Left lobe of liver (tissue), 2 donors: ENCODE measurements around the gene LENG1. TPM values are rescaled to one million over a fixed set of nuclear protein-coding genes. Genes with fewer than 3 reads are reported as not detected.

ENCODE experiments used
- ATAC-seq: fragments of 200-7000 bp; cut with Tn5 transposase; one replicate; pipeline ENCODE4 v1.9.1; 2020; ENCODE audit warnings: mild to moderate bottlenecking, moderate library complexity
- DNase-seq: peaks from one replicate; pipeline ENCODE4 v3.0.0-alpha.2; 2020; ENCODE audit warnings: low spot score
- total RNA-seq: library from RNA; stranded (reverse); gene quantifications from one replicate; pipeline ENCODE4 v1.2.1, GENCODE V29; 2021
- donor health status: DM: no; HTN: no; CAD: no; lungs with moderate emphysema.
- donor health status: DM: no; HTN: yes; CAD: no.

The LENG1 gene
- total RNA-seq, 1 donor from 2014 or later, result 1.3 TPM

DNA sequence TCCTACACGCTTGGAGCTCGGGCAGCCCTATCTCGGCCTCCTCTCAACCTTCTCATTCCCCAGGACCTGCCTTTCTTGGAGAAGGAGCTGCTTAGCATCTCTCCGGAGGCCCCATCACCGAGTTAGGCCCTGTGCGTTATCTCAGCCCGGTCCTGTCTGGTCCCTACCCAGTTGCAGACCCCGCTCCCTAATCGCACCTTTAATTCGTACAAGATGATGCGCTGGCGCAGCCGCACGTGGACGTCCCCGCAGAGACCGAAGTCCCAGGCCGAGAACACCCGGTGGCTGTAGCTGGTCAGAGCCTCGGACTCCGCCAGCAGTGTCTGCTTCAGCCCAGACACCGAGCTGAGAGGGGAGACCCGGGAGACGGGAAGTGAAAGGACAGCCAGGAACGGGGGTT lies 5.7 kb upstream of the LENG1 start:
- DNase-seq (peak; percentile 45), ATAC-seq (no peak)

DNA sequence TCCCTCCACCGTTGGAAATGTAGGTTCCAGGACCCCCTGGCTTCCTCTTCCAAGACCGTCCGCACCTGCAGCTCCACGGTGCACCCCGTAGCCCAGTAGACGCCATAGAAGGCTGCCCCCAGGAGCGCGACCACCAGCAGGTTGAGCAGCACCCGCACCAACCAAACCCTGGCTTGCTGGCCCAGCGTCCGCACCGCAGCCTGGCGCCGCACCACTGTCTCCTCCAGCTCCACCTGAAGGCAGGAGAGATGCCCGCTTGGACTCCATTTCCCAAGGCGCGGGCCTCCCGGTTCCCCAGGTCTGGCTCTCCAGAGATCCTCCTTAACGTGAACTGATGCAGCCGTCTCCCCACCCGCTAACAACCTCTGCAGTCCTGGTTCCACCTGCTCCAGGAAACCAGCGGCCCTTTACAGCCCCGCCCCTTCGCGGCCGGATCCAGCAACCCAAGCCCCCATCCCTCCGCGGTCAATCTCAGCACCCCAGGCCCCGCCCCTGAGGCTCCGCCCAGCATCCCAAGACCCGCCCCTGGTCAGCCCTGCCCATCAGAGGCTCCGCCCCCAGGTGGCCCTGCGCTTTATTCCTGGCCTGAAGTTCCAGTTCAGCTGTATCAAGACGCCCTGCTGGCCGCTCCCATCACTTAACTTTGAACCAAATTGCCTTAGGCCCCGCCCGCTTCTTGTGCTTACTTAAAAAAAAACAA lies 5.0 kb upstream of the LENG1 start:
- ATAC-seq, result no peak
- peak; percentile 55 for DNase-seq

DNA sequence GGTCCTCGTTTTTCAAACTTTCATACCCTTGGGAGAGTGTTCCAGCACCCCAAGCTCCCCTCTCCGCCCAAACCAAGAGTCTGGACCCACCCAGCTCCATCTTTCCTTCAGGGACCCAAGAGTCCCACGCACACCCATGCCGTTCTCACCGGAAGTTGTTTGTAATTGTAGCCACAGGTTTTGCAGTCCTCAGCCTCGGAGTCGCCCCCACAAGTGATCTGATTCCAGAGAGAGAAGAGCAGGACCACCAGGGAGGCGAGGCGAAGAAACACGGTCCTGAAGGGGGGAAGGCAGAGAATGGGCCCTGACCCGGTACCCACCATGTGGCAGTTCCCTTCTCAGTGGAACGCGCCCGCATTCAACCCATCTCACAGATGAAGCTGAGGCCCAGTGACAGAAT lies 3.4 kb upstream of the LENG1 start:
- DNase-seq, result peak; percentile 45
- ATAC-seq, result no peak

DNA sequence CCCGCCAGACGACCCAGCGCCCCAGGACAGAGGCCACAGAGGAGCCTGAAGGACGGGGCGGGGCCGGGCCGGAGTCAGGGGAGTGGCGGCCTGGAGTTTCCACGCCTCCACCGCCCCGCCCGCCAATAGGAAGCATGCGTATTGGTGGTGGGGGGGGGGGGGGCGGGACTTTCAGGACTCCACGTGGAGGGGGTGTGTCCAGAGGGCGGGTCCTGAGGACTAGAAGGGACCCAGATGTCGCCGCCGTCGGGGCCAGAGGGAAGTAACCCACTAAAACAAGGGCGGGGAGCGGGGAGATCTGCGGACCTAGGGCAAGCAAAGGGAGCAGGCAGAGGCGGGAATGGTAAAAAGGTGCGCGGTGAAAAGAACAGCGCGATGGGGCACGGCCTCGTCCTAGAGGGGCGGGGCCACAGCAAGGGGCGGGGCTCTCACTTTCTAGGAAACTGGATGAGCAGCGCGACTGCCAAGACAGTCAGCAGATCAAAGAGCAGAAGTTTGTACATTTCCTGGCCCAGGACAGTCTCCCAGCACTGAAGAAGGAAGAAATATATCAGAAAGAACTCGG lies 2.8 kb upstream of the LENG1 start:
- DNase-seq (peak; percentile 86), ATAC-seq (peak; percentile 68)

DNA sequence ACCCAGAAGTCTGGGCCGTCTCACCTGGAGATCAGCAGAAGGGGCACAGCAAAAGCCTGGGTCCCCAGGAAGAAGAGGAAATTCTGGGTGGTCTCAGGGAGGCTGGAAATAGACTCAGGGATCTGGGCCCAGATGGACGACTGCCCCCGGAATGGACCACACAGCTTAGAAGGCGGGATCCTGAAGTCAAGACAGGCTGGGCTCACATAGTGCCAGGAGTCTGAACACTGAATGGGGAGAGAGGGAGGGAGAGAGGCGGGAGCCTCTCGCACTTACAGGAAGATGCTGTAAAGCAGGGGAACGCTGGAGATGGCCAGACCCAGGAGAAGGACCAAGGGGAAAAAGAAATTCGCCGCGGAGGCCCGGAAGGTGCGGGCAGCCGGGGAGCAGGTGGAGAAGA lies 1.3 kb upstream of the LENG1 start:
- no peak for DNase-seq

DNA sequence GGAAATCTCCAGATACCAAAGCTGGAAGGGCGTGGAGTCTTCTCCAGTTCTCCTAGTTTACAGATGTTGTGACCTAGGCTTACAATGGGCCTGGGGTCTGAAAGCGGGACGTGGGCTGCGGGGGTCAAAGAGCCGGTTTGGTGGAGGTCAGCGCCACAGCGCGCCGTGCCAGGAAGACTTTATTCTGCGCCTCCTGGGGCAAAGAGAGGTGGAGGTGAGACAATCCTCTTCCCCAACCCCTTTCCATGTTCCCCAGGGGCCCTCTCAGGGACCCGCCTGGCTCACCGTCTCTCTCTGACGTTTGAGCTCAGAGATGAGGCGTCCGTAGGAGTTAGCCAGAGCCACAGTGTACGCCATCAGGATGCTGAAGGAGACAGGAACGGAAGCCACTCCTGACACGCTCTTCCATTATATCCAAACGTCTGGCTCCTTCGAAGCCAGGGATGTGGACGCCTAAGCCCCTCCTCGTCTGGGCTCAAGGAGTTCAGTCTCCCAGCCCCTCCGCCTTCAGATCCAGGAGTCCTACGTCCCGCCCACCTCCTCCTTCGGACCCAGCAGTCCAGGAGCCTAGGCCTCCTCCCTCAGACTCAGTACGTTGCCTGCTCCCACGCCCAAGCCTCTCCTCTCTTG lies 776 bp upstream of the LENG1 start:
- DNase-seq (no peak), ATAC-seq (no peak)

More for the DNA sequence above, 1.3 kb upstream of the LENG1 start:
- no peak for ATAC-seq

DNA sequence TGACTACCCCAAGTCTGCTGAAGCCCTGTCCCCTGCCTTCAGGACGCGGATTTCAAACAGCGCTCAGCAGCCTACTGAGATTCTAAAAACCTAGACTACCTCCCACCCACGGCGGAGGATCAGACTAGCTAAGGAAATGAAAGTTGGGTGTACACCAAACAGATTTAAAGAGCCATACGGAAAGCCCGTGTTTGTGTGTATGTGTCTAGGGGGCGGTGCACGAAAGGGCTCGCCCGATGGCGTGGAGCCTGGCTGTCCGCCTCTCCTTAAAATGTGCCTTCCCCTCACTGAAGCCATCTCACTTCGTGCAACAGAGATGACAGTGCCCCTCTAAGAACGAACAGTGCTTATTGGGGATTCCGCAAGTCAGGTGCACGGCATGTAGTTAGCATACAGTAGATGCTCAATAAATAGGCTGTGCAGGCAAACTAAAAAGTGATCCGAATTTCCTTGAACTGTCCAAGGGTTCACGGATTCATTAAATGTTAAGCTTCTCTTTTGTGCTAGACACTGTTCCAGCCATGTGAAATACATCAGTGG lies 639 bp downstream of the LENG1 start:
- ATAC-seq (no peak), DNase-seq (no peak)

DNA sequence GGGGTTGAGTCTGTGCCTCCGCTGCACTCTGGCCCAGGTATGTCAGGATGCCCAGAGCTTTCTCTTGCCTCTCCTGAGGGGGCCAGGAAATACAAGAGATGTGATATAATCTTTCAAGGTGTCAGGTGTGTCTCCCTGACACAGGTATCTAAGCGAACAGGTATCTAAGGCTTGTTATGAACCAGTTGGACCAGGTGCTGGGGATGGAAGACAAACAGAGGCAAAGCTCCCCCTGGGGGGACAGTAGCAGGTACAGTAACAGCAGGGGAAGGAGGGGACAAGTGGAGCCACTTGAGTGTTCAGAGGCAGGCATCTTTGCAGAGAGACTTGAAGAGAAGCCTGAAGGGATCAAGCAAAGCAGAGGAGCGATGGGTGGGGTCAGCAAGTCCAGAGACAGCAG lies 2.6 kb downstream of the LENG1 start:
- no peak for DNase-seq
- no peak for ATAC-seq

DNA sequence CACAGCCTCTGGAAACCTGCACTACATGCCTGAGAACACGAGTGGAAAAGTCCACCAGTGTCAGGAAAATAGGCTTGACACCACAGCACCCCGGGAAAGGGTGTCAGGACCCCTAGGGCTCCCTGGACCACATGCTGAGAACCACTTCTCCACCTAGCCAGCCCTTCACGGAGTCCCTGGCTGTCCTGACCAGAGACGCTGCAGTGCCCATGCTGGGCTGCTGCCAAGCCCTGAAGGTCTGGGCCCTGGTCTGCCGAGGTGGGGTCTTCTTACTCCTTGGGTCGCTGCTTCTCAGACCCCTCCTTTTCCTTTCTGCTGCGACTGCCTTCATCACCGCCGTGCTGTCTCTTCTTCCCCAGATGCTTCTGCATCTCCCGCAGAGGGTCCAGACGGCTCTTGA lies 3.0 kb downstream of the LENG1 start:
- DNase-seq (no peak), ATAC-seq (no peak)

DNA sequence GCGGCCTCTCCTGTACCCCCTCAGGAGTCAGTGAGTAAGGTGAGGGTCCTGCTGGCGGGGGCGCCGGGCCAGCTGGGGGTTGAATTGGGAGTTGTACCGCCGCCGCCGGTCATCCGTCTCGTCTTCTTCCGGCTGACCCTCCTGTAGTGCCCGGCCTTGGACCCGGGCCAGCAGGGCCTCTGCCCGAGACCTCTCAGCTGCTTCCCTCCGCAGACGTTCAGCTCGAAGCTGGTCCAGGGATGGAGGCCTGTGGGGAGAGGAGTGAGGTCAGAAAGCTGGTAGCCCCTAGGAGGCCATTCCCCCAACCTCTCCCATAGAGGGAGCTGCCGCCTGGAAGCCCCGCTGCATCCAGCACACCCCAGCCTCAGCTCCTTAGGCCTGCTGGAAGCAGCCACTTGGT lies 3.8 kb downstream of the LENG1 start:
- ATAC-seq (no peak), DNase-seq (no peak)

DNA sequence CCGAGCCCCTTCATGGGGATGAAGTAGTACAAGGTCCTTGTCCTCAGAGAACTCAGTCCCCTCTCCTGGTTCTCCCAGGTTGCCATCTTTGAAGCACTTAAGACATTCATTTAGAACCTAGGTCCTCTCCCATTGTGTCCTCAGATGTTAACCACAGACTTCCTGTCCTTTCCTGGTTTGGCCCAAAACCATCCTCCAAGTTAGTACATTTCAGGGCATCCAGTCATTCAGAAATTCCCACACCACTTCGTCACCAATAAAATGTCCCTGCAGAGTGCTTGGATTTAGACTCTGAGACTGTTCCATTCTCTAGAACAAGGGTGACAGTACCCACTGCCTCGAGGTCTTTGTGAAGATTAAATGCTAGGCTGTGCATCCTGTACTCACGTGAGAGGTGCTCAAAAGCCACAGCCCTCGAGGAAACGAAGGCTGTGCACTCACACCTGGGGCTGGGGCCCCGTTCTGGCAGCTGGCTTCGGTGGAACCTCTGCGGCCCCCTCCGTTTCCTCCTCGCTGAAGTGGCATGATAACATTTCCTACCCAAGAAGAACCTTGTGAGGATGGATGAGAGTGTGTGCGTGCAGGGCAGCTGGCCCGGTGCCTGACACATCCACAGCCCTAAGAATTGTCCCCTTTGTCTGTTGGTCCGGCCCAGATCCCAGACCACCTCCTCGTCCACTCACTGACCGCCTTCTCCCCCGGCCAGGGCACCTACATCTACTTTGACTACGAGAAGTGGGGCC lies 4.7 kb downstream of the LENG1 start:
- ATAC-seq, result no peak
- no peak for DNase-seq

DNA sequence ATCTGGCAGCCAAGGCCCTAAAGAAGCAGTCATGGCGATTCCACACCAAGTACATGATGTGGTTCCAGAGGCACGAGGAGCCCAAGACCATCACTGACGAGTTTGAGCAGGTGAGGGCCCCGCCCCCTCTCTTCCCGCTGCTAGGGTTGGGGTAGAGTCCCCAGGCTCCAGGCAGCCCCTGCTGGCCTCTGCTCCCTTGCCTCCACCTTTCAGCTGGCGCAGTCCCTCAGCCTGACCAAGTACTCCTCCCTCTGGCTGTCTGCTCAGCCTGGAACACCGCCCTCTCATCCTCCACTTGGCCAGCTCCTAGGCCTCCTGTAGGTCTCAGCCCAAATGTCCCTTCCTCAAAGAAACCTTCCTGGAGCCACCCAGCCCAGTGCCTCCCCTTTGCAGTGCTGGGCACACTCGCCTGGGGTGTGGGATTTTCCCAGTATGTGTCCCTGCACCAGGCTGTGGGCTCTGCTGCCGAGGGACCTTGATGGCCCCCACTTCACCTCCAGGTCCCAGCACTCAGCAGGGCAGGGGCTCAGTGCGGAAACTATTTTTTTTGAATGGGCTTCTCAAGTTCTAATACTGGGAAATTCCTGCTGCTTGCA lies 5.7 kb downstream of the LENG1 start:
- no peak for ATAC-seq
- DNase-seq, result no peak

DNA sequence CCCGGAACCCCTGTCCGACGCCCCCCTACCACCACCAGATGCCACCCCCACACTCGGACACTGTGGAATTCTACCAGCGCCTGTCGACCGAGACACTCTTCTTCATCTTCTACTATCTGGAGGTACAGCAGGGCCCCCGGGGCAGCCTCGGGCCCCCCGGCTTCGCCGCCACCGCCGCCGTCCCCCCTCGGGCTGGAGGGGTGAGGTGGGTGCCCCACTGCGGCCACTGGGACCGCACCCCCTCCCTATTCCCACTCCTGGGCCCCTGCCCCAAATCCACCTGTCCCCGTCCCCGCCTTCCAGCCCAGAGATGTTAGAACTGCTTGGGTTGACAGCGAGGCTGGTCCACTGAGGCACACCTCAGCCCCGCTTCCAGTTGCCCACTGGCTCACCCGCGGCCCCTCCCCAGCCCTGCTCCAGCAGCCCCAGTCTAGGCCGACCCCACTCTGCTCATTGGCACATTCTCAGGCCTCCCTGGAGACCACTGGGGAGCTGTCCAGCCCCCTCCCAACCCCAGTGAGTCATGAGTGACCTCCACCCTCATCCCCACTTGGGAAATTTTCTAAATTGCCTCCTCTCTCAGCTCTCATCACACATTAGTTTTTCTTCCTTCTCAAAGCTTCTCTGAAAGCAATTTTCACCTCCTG lies 6.5 kb downstream of the LENG1 start:
- DNase-seq (no peak), ATAC-seq (no peak)

DNA sequence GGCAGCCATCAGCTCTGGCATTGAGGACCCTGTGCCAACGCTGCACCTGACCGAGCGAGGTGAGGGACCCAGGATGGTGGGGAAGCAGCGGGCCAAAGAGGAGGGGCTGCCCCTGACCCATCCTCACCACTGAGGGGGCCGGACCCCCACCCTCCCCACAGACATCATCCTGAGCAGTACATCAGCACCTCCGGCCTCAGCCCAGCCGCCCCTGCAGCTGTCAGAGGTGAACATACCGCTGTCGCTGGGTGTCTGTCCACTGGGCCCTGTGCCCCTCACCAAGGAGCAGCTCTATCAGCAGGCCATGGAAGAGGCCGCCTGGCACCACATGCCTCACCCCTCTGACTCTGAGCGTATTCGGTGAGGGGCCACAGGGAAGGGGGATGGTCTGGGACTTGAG lies 7.3 kb downstream of the LENG1 start:
- DNase-seq, result no peak
- no peak for ATAC-seq

DNA sequence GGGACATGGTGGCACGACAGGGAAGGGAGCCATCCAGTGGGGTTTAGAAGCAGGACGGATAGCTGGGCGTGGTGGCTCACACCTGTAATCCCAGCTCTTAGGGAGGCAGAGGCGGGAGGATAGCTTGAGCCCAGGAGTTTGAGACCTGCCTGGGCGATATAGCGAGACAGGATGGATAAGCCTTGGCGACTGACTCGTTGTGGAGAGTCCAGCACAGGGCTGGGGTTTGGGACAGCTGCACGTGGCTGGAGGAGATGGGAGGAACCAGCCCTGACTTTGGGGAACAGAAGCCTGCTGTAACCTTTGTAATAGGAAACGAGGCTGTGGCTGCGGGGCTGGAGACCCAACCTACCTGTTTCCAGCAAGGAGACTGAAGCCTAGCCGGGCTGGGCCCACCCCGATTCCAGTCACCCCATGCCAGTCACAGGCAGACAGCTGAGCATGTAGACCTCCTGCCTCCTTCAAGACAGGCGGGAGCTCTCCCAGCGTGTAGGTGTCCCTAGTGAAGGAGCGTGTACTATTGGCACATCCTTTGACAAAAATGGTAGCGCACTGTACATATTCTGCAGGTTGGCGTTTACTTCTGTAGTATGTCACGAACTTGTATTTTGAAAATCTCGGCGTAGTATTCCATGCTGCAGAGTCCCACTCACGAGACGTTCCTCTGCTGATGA lies 8.0 kb downstream of the LENG1 start:
- no peak for ATAC-seq
- no peak for DNase-seq

DNA sequence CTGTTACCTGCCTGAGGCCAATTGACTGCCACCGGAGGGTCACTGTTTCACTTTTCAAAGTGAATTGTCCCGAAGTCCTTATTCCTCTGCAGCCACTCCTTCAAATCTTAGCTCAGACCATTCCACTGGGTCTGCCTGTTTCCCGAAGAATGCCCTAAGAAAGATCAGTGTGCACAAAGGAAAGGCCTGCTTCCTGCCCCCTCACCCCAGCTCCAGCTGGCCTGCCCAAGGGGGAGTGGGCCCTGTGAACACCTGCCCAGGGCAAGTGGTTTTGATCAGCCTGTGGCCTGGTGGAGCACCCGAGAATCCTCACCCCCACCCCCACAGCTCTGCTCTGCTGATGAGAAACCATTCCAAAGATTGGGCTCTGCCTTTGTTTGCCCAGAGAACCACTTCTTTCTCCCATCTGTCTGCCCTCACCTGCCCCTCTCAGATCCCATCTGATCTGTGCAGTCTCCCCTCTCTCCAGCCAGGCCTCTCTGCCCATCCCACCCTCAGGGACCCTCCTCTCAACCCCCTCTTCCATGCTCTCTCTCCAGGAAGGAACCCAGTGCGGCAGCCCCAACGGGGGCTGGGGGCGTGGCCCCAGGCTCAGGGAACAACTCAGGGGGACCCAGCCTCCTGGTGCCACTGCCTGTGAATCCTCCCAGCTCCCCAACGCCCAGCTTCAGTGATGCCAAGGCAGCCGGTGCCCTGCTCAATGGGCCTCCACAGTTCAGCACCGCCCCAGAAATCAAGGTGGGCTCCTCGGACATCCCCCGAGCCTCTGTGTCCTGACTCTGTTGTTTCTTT lies 10.3 kb downstream of the LENG1 start:
- DNase-seq, result no peak
- no peak for ATAC-seq

DNA sequence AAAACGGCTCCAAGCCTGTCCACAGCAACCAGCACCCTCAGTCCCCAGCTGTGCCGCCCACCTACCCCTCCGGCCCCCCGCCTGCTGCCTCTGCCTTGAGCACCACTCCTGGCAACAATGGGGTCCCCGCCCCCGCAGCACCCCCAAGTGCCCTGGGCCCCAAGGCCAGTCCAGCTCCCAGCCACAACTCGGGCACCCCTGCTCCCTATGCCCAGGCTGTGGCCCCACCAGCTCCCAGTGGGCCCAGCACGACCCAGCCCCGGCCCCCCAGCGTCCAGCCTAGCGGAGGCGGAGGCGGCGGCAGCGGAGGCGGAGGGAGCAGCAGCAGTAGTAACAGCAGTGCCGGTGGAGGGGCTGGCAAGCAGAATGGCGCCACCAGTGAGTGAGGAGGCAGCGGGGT lies 11.4 kb downstream of the LENG1 start:
- ATAC-seq, result no peak
- DNase-seq, result no peak

DNA sequence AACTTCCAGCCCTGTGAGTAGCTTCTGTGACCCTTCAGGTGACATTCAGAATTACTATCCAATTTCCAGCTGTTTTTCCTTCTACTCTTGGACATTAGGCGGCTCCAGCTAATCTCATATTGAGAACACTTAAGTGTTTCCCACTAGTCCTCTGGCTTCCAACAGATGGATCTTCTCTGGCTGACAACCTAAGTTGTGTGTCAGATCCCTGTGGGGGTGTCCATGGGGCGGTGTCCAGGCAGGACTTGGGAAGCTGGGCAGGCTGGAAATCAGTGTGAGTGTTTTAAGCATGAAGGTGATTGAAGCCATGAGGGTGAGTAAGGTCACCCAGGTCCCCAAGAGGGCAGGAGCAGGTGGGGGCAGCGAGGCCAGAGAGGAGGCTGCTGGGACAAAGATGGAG lies 11.8 kb downstream of the LENG1 start:
- DNase-seq (no peak), ATAC-seq (no peak)

DNA sequence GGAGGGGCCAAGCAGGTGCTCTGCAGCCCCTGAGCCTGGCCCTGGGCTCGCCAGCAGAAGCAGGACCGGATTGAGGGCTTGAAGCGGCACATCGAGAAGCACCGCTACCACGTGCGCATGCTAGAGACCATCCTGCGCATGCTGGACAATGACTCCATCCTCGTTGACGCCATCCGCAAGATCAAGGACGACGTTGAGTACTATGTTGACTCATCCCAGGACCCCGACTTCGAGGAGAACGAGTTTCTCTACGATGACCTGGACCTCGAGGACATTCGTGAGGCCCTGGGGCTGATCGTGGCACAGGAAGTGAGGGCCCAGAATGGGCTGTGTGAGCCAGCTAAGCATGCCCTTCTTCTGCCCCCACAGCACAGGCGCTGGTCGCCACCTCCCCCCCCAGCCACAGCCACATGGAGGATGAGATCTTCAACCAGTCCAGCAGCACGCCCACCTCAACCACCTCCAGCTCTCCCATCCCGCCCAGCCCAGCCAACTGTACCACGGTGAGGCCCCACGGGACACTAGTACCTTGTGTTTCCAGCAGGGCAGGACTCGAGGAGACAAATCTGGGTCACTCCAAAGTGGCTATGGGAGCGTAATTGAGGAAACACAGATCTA lies 13.9 kb downstream of the LENG1 start:
- DNase-seq (no peak), ATAC-seq (no peak)
